SK-N-SH (cell line): ENCODE results near the gene OXSR1.

Experiments used
- CTCF ChIP-seq: fragments of 200-600 bp; sonication (generic); IDR thresholded peaks from 2 replicates; pipeline ENCODE4 v1.6.1; 2017; ENCODE audit warnings: antibody characterized with exemption, mild to moderate bottlenecking, moderate library complexity
- EP300 ChIP-seq, 2 experiments: IDR thresholded peaks; 2 replicates each; pipeline versions ENCODE4 v1.4.0 to v1.6.1; 2012; ENCODE audit warnings: borderline replicate concordance in 1 of 2, low read depth in 1 of 2, low read length in 1 of 2
- EZH2phosphoT487 ChIP-seq: fragments of 200-600 bp; sonication (generic); IDR thresholded peaks from 2 replicates; pipeline ENCODE4 v1.6.1; 2017; ENCODE audit warnings: low read depth, mixed run types, mild to moderate bottlenecking, antibody characterized with exemption, moderate library complexity, borderline replicate concordance
- FOXJ3 ChIP-seq: sonication (generic); formaldehyde crosslinking; IDR thresholded peaks from 2 replicates; pipeline ENCODE4 v1.5.1; 2020; ENCODE audit warnings: mild to moderate bottlenecking, missing genetic modification reagents
- MAX ChIP-seq: IDR thresholded peaks from 2 replicates; pipeline ENCODE4 v1.4.0; 2012; ENCODE audit warnings: low read depth
- NFIC ChIP-seq: IDR thresholded peaks from 2 replicates; pipeline ENCODE4 v1.4.0; 2012; ENCODE audit warnings: borderline replicate concordance
- POLR2AphosphoS5 ChIP-seq: IDR thresholded peaks from 2 replicates; pipeline ENCODE4 v1.6.1; 2012; ENCODE audit warnings: low read depth, low read length
- RFX5 ChIP-seq: IDR thresholded peaks from 2 replicates; pipeline ENCODE4 v1.6.1; 2012; ENCODE audit warnings: mild to moderate bottlenecking, improper control_type of control experiment, low read length
- TAF1 ChIP-seq: IDR thresholded peaks from 2 replicates; pipeline ENCODE4 v1.6.1; 2012; ENCODE audit warnings: low read depth, mild to moderate bottlenecking, low read length, moderate library complexity, borderline replicate concordance
- TEAD4 ChIP-seq: IDR thresholded peaks from 2 replicates; pipeline ENCODE4 v1.4.0; 2012; ENCODE audit warnings: mild to moderate bottlenecking, borderline replicate concordance; ENCODE audit not compliant: insufficient read depth
- USF1 ChIP-seq: IDR thresholded peaks from 2 replicates; pipeline ENCODE4 v1.4.0; 2012; ENCODE audit warnings: low read depth, borderline replicate concordance

- no peak for TF ChIP-seq CTCF
- no peak for TF ChIP-seq EP300 (IDR thresholded peaks at IDR 0.05; ENCODE audit: borderline replicate concordance in 1 of 2, low read depth in 1 of 2, low read length in 1 of 2)
- no peak for TF ChIP-seq RFX5
- no peak for TF ChIP-seq POLR2AphosphoS5
- TF ChIP-seq MAX, result no peak
- no peak for TF ChIP-seq FOXJ3 (CRISPR knock-in tag)
- no peak for TF ChIP-seq TEAD4
- no peak for TF ChIP-seq EZH2phosphoT487
- TF ChIP-seq USF1, result no peak
- no peak for TF ChIP-seq NFIC
- TF ChIP-seq TAF1, result no peak
Observed at GRCh38 chr3:38222032-38222634, 56.8 kb downstream of the OXSR1 start.
